Lower lobe of right lung (tissue), 2 donors: ENCODE results near the gene RPL28. TPM values are rescaled to one million over a fixed set of nuclear protein-coding genes. Genes with fewer than 3 reads are reported as not detected.

Source experiments
- ATAC-seq, 2 donors: fragments of 200-7000 bp; cut with Tn5 transposase; one replicate each; pipeline ENCODE4 v1.9.1; 2020 to 2022; ENCODE audit warnings: mild to moderate bottlenecking in 2 of 2, moderate library complexity in 2 of 2
- DNase-seq: peaks from one replicate; pipeline ENCODE4 v3.0.0-alpha.2; 2020
- H3K27ac ChIP-seq: fragments of 200-600 bp; one replicate; pipeline ENCODE4 v1.8.0; 2022
- H3K27me3 ChIP-seq: fragments of 200-600 bp; one replicate; pipeline ENCODE4 v1.8.0; 2022; ENCODE audit warnings: low read depth
- H3K36me3 ChIP-seq: fragments of 200-600 bp; one replicate; pipeline ENCODE4 v1.8.0; 2022; ENCODE audit warnings: mild to moderate bottlenecking
- H3K4me1 ChIP-seq: fragments of 200-600 bp; one replicate; pipeline ENCODE4 v1.8.0; 2022
- H3K4me3 ChIP-seq: fragments of 200-600 bp; one replicate; pipeline ENCODE4 v1.8.0; 2022; ENCODE audit warnings: mild to moderate bottlenecking
- H3K9me3 ChIP-seq: fragments of 200-600 bp; one replicate; pipeline ENCODE4 v1.8.0; 2022
- intact Hi-C: fragments of 100-400 bp; cut with DNase I; formaldehyde crosslinking; loops from one replicate; pipeline ENCODE4 v1.11.0; 2022
- total RNA-seq: library from RNA; stranded (reverse); fragmentation: NEBNext Ultra II Directional; extraction: Animal tissue kit (Norgen Biotek cat#: 25700); gene quantifications from one replicate; pipeline ENCODE4 v1.2.1, GENCODE V29; 2021
- TF ChIP-seq, protein P1 (sequence below): fragments of 200-600 bp; IDR thresholded peaks from one replicate; pipeline ENCODE4 v1.8.0; 2022; ENCODE audit warnings: antibody characterized with exemption, mild to moderate bottlenecking
- donor health status: DM: no; HTN: yes; CAD: no; lungs with severe emphysema.

The RPL28 gene
- total RNA-seq, 1 donor from 2014 or later, result 1,501 TPM

- H3K9me3 ChIP-seq, result no peaks in the 10 kb centered on the region
- DNase-seq (no peak), ATAC-seq (no peak)
- H3K4me1 ChIP-seq, result peaks cover 10% of the 10 kb centered on the region
- no peak overlapping the region for H3K27ac ChIP-seq
- no peaks in the 10 kb centered on the region for H3K36me3 ChIP-seq
- H3K27me3 ChIP-seq, result peaks cover 84% of the 10 kb centered on the region
- intact Hi-C loops, result no loop called here
- no peak overlapping the region for H3K4me3 ChIP-seq
- TF ChIP-seq, protein P1, sequence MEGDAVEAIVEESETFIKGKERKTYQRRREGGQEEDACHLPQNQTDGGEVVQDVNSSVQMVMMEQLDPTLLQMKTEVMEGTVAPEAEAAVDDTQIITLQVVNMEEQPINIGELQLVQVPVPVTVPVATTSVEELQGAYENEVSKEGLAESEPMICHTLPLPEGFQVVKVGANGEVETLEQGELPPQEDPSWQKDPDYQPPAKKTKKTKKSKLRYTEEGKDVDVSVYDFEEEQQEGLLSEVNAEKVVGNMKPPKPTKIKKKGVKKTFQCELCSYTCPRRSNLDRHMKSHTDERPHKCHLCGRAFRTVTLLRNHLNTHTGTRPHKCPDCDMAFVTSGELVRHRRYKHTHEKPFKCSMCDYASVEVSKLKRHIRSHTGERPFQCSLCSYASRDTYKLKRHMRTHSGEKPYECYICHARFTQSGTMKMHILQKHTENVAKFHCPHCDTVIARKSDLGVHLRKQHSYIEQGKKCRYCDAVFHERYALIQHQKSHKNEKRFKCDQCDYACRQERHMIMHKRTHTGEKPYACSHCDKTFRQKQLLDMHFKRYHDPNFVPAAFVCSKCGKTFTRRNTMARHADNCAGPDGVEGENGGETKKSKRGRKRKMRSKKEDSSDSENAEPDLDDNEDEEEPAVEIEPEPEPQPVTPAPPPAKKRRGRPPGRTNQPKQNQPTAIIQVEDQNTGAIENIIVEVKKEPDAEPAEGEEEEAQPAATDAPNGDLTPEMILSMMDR, result no peak
These were observed 56.7 kb downstream of the RPL28 start for GRCh38 chr19:55442372-55442961.

DNA sequence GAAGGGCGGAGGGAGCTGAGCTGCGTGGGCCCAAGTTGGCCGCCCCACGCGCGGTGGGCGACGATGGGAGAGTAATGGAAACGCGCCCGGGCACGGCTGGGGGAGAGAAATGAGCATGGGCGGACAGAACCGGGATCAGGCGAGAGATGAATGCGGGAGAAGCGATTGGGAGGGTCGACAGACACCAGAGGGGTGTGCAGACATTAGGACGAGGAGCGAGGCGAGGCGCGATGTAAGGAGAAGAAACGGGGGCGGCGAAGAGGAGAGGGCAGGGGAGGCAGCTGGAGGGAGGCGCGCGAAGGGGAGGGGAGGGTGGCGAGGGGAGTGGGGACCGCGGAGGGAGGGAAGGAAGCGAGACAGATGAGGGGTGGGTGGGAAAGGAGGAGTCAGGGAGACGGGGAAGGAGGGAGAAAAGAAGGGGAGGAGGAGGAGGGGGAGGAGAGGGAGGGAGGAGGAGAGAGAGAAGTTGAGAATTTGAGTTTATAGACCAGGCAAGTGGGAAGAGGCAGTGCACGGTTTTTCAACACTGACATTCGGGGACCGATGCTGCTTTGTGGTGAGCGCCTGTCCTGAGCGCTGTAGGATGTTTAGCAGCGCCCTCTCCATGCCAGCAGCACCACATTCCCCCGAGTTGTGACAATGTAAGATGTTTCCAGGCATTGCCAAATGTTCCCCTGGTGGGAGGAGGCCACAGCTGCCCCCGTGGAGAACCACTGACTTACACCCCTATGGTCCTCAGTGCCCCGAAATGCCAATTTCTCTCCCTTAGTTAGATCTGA is 57.5 kb downstream of the RPL28 start, which contains the start of gene SHISA7:
Gene SHISA7 (minus strand): TSS at position 256 of the 779 bp plus-strand sequence. CDS start 437 bp downstream, outside the sequence.
- DNase-seq (no peak), ATAC-seq (no peak)
- Histone ChIP-seq H3K36me3 (no peaks in the 10 kb centered on the region), H3K27me3 (peaks cover 81% of the 10 kb centered on the region), H3K27ac (no peak within 1 kb of the TSS), H3K9me3 (no peaks in the 10 kb centered on the region), H3K4me3 (no peak within 1 kb of the TSS), H3K4me1 (peaks cover 10% of the 10 kb centered on the region)
- TF ChIP-seq, protein P1, result no peak
- intact Hi-C loops, result no loop called here

- TF ChIP-seq, protein P1, result no peak
- Histone ChIP-seq H3K36me3 (no peaks in the 10 kb centered on the region), H3K27ac (no peak overlapping the region), H3K9me3 (no peaks in the 10 kb centered on the region), H3K4me3 (no peak overlapping the region), H3K4me1 (peaks cover 10% of the 10 kb centered on the region), H3K27me3 (peaks cover 74% of the 10 kb centered on the region)
- no peak for DNase-seq
- ATAC-seq, result no peak
- intact Hi-C loops, result no loop called here
These were observed 58.2 kb downstream of the RPL28 start for GRCh38 chr19:55443824-55444480.

DNA sequence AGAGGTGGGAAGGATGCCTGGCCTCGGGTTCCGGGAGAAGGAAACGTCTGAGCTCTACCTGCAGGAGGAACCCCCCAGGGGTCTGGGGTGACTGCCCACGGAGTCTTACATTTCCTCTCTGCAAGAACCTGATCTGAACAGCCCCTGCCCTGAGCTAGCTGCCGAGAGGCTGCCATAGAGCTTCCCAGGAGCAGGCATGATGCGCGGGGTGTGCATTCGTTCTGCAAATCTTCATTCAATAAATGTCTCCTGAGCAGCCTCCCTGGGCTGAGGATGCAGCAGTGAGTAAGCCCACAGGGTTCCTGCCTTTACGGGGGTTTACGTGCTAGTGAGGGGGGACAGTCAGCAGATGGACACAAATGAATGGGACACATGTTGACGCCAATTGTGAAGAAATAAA is 58.9 kb downstream of the RPL28 start:
- TF ChIP-seq, protein P1, result no peak
- ATAC-seq, result no peak
- Histone ChIP-seq H3K9me3 (no peaks in the 10 kb centered on the region), H3K4me3 (no peak overlapping the region), H3K27me3 (peaks cover 73% of the 10 kb centered on the region), H3K36me3 (no peaks in the 10 kb centered on the region), H3K4me1 (peaks cover 10% of the 10 kb centered on the region), H3K27ac (no peak overlapping the region)
- intact Hi-C loops, result no loop called here
- no peak for DNase-seq

DNA sequence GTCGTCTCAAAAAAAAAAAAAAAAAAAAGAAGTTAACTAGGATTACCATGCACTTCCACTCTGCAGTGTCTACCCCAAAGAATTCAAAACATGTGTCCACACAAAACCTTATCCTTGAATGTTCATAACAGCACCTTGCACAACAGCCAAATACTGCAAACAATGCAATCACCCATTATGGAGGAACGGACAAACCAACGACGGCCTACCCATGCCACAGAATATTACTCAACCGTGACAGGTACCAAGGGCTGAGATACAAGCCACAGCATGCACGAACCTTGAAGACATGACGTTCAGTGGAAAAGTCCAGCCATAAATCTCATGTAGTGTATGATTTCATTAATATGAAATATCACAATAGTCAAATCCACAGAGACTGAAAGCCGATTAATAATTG is 60.3 kb downstream of the RPL28 start:
- TF ChIP-seq, protein P1, result no peak
- Histone ChIP-seq H3K9me3 (no peaks in the 10 kb centered on the region), H3K27ac (no peak overlapping the region), H3K4me1 (peaks cover 10% of the 10 kb centered on the region), H3K4me3 (no peak overlapping the region), H3K36me3 (no peaks in the 10 kb centered on the region), H3K27me3 (peaks cover 63% of the 10 kb centered on the region)
- DNase-seq (no peak), ATAC-seq (no peak)
- intact Hi-C loops, result no loop called here
